K562 (cell line): ENCODE measurements around the gene IGSF23. TPM values are rescaled to one million over a fixed set of nuclear protein-coding genes. Genes with fewer than 3 reads are reported as not detected.
A peak's percentile ranks its signal among the peaks of the same experiment; 100 is the strongest.

Experiments used
- ATF3 ChIP-seq, 2 experiments: fragments of 450-650 bp in 1 of 2; sonication (generic) in 1 of 2; formaldehyde crosslinking in 1 of 2; IDR thresholded peaks in 1 of 2; conservative IDR thresholded peaks in 1 of 2; 2 replicates each; pipeline versions ENCODE4 v1.6.1 to v1.8.1; 2016 to 2023; ENCODE audit warnings: mild to moderate bottlenecking in 2 of 2, moderate library complexity in 2 of 2, inconsistent platforms in 1 of 2, missing genetic modification reagents in 1 of 2
- BHLHE40 ChIP-seq: IDR thresholded peaks from 2 replicates; pipeline ENCODE4 v1.6.1; 2011; ENCODE audit warnings: low read length, improper control_type of control experiment
- CTBP1 ChIP-seq: fragments of 450-650 bp; IDR thresholded peaks from 2 replicates; pipeline ENCODE4 v1.6.1; 2016; ENCODE audit warnings: borderline replicate concordance
- EWSR1 ChIP-seq: fragments of 450-650 bp; IDR thresholded peaks from 2 replicates; pipeline ENCODE4 v1.6.1; 2018; ENCODE audit warnings: borderline replicate concordance, mild to moderate bottlenecking, low read depth, moderate library complexity; ENCODE audit not compliant: partially characterized antibody
- GABPB1 ChIP-seq: sonication (generic); formaldehyde crosslinking; IDR thresholded peaks from 2 replicates; pipeline ENCODE4 v1.8.0; 2022; ENCODE audit warnings: mild to moderate bottlenecking, missing genetic modification reagents
- HOMEZ ChIP-seq: fragments of 250-450 bp; sonication (Bioruptor Pico); IDR thresholded peaks from 2 replicates; pipeline ENCODE4 v1.4.0; 2020; ENCODE audit warnings: mild to moderate bottlenecking, moderate library complexity
- IFI16 ChIP-seq: fragments of 250-450 bp; sonication (Bioruptor Pico); IDR thresholded peaks from 2 replicates; pipeline ENCODE4 v2.1.2; 2022; ENCODE audit warnings: mild to moderate bottlenecking, inconsistent platforms
- MTA3 ChIP-seq: fragments of 450-650 bp; formaldehyde crosslinking; IDR thresholded peaks from 2 replicates; pipeline ENCODE4 v1.6.1; 2017; ENCODE audit warnings: mild to moderate bottlenecking, borderline replicate concordance
- NFXL1 ChIP-seq: fragments of 450-650 bp; formaldehyde crosslinking; IDR thresholded peaks from 2 replicates; pipeline ENCODE4 v1.4.0; 2021; ENCODE audit warnings: mild to moderate bottlenecking
- OTX1 ChIP-seq: fragments of 450-650 bp; formaldehyde crosslinking; IDR thresholded peaks from 2 replicates; pipeline ENCODE4 v1.4.0; 2022; ENCODE audit warnings: mild to moderate bottlenecking
- POLR2H ChIP-seq: IDR thresholded peaks from 2 replicates; pipeline ENCODE4 v1.6.1; 2016; ENCODE audit warnings: missing genetic modification characterization, low read depth, mild to moderate bottlenecking, control low read depth, missing compliant biosample characterization, moderate library complexity
- PRDM10 ChIP-seq: fragments of 450-650 bp; IDR thresholded peaks from 2 replicates; pipeline ENCODE4 v1.6.1; 2018; ENCODE audit not compliant: partially characterized antibody
- PTTG1 ChIP-seq: fragments of 450-650 bp; IDR thresholded peaks from 2 replicates; pipeline ENCODE4 v1.6.1; 2016; ENCODE audit warnings: low read depth, mild to moderate bottlenecking, missing genetic modification characterization, missing compliant biosample characterization
- RNF219 ChIP-seq: fragments of 250-450 bp; sonication (Bioruptor Pico); IDR thresholded peaks from 2 replicates; pipeline ENCODE4 v1.5.0; 2022; ENCODE audit warnings: mild to moderate bottlenecking
- ZBTB8A ChIP-seq: fragments of 450-650 bp; IDR thresholded peaks from 2 replicates; pipeline ENCODE4 v1.6.1; 2018; ENCODE audit warnings: mild to moderate bottlenecking, moderate library complexity; ENCODE audit not compliant: partially characterized antibody
- ZFP1 ChIP-seq: fragments of 450-650 bp; formaldehyde crosslinking; IDR thresholded peaks from 2 replicates; pipeline ENCODE4 v1.4.0; 2020; ENCODE audit warnings: mild to moderate bottlenecking, mixed read lengths
- ZFPM2 ChIP-seq: fragments of 250-450 bp; sonication (Bioruptor Pico); IDR thresholded peaks from 2 replicates; pipeline ENCODE4 v1.5.1; 2022; ENCODE audit warnings: mild to moderate bottlenecking
- polyA plus RNA-seq, 8 experiments: library from polyadenylated mRNA; depleted of rRNA in 4 of 8; stranded (reverse) in 5 of 8; unstranded in 3 of 8; fragments of >200 nt; fragmentation: Nextera tagmentation in 2 of 8; fragmentation: Illumina TruSeq in 1 of 8; extraction: Ambion mirVana in 2 of 8; extraction: Trizol in 1 of 8; gene quantifications; 2 replicates each; pipeline versions ENCODE4 v1.2.1 to v1.2.3, GENCODE V29; 2011 to 2014; ENCODE audit warnings: inconsistent platforms in 1 of 8, missing spikeins in 1 of 8
- total RNA-seq, 7 experiments: library from RNA; depleted of rRNA in 6 of 7; stranded (reverse); fragments of >200 nt in 6 of 7; fragmentation: Illumina TruSeq in 2 of 7; extraction: Trizol in 2 of 7; gene quantifications; 2 replicates each; pipeline versions ENCODE4 v1.2.1 to v1.2.3, GENCODE V29; 2011 to 2021; ENCODE audit warnings: low replicate concordance in 1 of 7

Gene IGSF23
- total and polyA plus RNA-seq, 9 of the 15 experiments (the other 6 are each of a cell fraction or from before 2014, with no cell fraction given): not detected

GRCh38 chr19:44653977-44654774 is 40.8 kb downstream of the IGSF23 start (continued):
- TF ChIP-seq IFI16 (no peak), ZFP1 (CRISPR knock-in tag) (no peak), PRDM10 (no peak), ZFPM2 (CRISPR knock-in tag) (no peak), BHLHE40 (peak; percentile 14; the same call in 1 of the 2 replicates), OTX1 (no peak), ATF3 (IDR thresholded peaks at IDR 0.05) (no peak), ATF3 (CRISPR knock-in tag; conservative IDR thresholded peaks at IDR 0.05) (no peak), EWSR1 (no peak), PTTG1 (tag) (no peak), GABPB1 (no peak), ZBTB8A (no peak), HOMEZ (CRISPR knock-in tag) (no peak), CTBP1 (peak; percentile 48; the same call in 1 of the 2 replicates), RNF219 (no peak), NFXL1 (CRISPR knock-in tag) (no peak), POLR2H (no peak), MTA3 (no peak)
